GM12875 (cell line): Measurements from ENCODE around the gene APOH.

Experiments used
- H3K4me3 ChIP-seq: one replicate; pipeline ENCODE4 v1.5.1; 2011; ENCODE audit warnings: low read depth, low read length, control low read depth
- CTCF ChIP-seq: IDR thresholded peaks from 2 replicates; pipeline ENCODE4 v1.5.1; 2011; ENCODE audit warnings: low read depth, mild to moderate bottlenecking, control low read depth, inconsistent platforms, low read length, moderate library complexity, borderline replicate concordance; ENCODE audit not compliant: insufficient read depth

APOH gene

DNA sequence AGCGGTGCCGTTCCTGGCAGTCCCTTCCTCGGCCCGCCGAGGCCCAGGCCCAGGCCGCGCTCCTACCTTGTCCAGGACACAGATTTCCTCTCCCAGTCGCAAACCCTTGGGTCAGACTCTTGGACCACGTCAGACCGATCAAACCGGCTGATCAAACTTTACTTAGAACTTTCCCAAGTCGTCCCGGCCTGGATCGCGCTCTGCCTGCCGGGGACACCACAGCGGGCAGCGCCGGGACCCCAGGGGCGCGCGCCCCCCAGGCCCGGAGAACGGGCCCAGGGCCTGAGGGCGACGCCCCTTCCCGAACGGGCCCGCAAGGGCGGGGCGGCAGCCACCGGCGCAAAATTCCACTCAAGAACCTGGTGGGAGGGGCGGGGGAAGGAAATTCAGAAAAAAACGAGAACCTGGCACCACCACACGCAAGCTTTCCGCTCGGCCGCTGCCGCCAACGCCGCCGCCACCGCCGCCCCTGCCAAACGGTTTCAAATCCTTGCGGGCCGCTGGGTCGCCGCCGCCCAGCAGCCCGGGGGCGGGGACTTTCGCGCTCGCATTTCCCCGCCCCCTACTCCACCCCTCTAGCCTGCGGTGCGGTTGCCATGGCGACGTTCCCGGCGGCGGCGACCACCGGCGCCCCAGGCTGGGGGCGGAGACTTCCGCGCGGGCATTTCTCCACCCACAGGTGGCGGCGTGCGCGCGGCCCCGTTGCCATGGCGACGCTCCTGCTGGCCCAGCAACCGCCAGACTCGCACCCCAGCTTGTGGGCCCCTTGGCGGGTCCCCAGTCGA lies 37.4 kb downstream of the APOH start, which contains the start of gene CEP112:
Gene CEP112 (minus strand): TSS at position 541 of the 785 bp plus-strand sequence.
- no peak for TF ChIP-seq CTCF
- peak within 1 kb of the TSS; percentile 40 for H3K4me3 ChIP-seq

GRCh38 chr17:66190738-66191592 lies 38.2 kb downstream of the APOH start:
- TF ChIP-seq CTCF: no peak
- H3K4me3 ChIP-seq: peak overlapping the region; percentile 40

- H3K4me3 ChIP-seq: no peak overlapping the region
- TF ChIP-seq CTCF: no peak
These were observed 41.5 kb downstream of the APOH start for GRCh38 chr17:66187718-66188117.

DNA sequence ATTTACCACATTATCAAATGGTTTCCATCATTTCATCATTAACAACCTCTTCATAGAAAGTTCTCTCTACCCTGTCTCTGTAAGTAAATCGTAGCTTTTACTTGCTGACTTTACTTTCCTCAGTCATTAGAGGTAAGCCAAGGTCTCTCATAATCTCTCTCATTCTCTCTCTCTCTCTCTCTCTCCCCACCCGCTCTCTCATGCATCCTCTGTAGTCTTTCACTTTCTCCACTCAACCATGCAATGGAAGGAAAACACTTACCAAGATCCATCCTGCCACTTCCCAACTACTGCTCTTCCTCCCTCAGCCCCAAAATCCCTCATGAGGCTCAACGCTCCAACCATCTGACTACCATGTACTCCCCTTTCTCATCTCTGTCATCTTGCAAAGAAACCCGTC lies 43.4 kb downstream of the APOH start:
- no peak overlapping the region for H3K4me3 ChIP-seq
- TF ChIP-seq CTCF: no peak

GRCh38 chr17:66184392-66184791 lies 44.8 kb downstream of the APOH start:
- H3K4me3 ChIP-seq: no peak overlapping the region
- no peak for TF ChIP-seq CTCF

DNA sequence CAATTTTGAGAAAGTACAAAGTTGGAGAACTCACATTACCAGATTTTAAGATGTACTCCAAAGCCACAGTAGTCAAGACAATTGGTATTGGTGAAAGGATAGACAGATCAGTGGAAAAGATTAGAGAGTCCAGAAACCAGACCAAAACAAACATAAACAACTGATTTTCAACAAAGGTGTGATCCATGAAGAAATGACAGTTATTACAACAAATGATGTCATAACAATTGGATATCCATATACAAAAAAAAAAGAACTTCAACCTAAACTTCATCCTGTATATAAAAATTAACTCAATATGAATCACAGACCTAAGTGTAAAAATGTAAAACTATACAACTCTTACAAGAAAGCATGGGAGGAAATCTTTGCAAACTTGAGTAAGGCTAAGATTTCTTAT lies 45.7 kb downstream of the APOH start:
- no peak overlapping the region for H3K4me3 ChIP-seq
- no peak for TF ChIP-seq CTCF
